Tibial nerve (tissue), 3 donors: ENCODE data around the gene IL31.

Experiments
- CTCF ChIP-seq, 5 experiments: fragments of 200-600 bp in 3 of 5; fragments of 450-650 bp in 2 of 5; sonication (generic) in 3 of 5; IDR thresholded peaks; one replicate each; pipeline ENCODE4 v1.5.1; 2016 to 2019; ENCODE audit warnings: antibody characterized with exemption in 5 of 5, mild to moderate bottlenecking in 3 of 5, moderate library complexity in 2 of 5
- POLR2A ChIP-seq, 2 donors: fragments of 450-650 bp; IDR thresholded peaks; one replicate each; pipeline ENCODE4 v1.6.1; 2017; ENCODE audit warnings: antibody characterized with exemption in 2 of 2, mild to moderate bottlenecking in 2 of 2, moderate library complexity in 2 of 2

- TF ChIP-seq CTCF (IDR thresholded peaks at IDR 0.05) (no peak), POLR2A (IDR thresholded peaks at IDR 0.05) (no peak)
Measured at GRCh38 chr12:122203301-122204166, 29.5 kb upstream of the IL31 start, which contains the start of gene B3GNT4.
